Measurements from ENCODE around the gene RBM39. TPM values are rescaled to one million over a fixed set of nuclear protein-coding genes. Genes with fewer than 3 reads are reported as not detected.
"Not testable (repeated sequence)": the region's sequence is repeated elsewhere in the genome, so short reads cannot be mapped to it uniquely, and the experiment has no call there.

RBM39 gene
- total and polyA plus RNA-seq, 10 of the 15 experiments (the other 5 are each of a cell fraction or from before 2014, with no cell fraction given) = 135 to 280 (median 217) TPM

GRCh38 chr20:35690265-35690664 is 51.8 kb downstream of the RBM39 start (continued):
- TF ChIP-seq NFYA (IDR thresholded peaks at IDR 0.05; ENCODE audit: borderline replicate concordance, low read depth, low read length) (no peak), USF1 (IDR thresholded peaks at IDR 0.05; ENCODE audit: borderline replicate concordance, extremely low read length, insufficient read depth, low read depth, low read length) (no peak)

- SMC1A ChIA-PET (ENCODE audit: uncharacterized antibody, unreplicated experiment); H3K36me3 ChIP-seq (ENCODE audit: control insufficient read depth in 2 of 2, insufficient read depth in 2 of 2, low read length in 1 of 2); DNase-seq (ENCODE audit: low read depth, low spot score); H3K79me2 ChIP-seq (ENCODE audit: control insufficient read depth, insufficient read depth, low read length); H3K9me3 ChIP-seq (replicated peaks; ENCODE audit: control insufficient read depth, insufficient read depth, low read length); H3K27ac ChIP-seq (ENCODE audit: control insufficient read depth, insufficient read depth); H3K4me2 ChIP-seq (ENCODE audit: control insufficient read depth, insufficient read depth); ATAC-seq; BruUV-seq (replicated peaks); FAIRE-seq; H3K27me3 ChIP-seq (replicated peaks in 1 of 2; ENCODE audit: control insufficient read depth in 2 of 2, insufficient read depth in 2 of 2, low read length in 1 of 2); H4K20me1 ChIP-seq (ENCODE audit: control insufficient read depth, insufficient read depth); H3K4me1 ChIP-seq (ENCODE audit: control insufficient read depth, insufficient read depth, low read length); H3K4me3 ChIP-seq; in situ Hi-C loops (cut with MboI); H2AFZ ChIP-seq (ENCODE audit: control insufficient read depth, low read depth, low read length); H3K9ac ChIP-seq (ENCODE audit: control insufficient read depth, insufficient read depth, low read length): not testable (repeated sequence)
- WGBS (ENCODE audit: insufficient coverage, insufficient replicate concordance, low lambda C conversion rate, missing lambda C conversion rate) = 95% methylated on average over 11 of the region's 11 CpGs
- intact Hi-C loops (cut with micrococcal nuclease; ENCODE audit: unreplicated experiment) = loop anchor here (2.0 kb wide), 1 partner anchor 198 kb away; no protein-coding TSS in a partner anchor
- ChIA-PET RAD21 (ENCODE audit: unreplicated experiment) (interaction anchor here (0.6 to 1.0 kb wide), 2 partner anchors 28 to 306 kb away, joined by 3 to 5 read pairs; no protein-coding TSS in a partner anchor), CTCF (interaction anchor here (0.8 kb wide), 1 partner anchor 196 kb away, joined by 3 read pairs; no protein-coding TSS in a partner anchor), POLR2A (interaction anchor here (1.1 kb wide), 1 partner anchor 44 kb away, joined by 5 read pairs; no protein-coding TSS in a partner anchor)
- TF ChIP-seq ZBTB33 (IDR thresholded peaks at IDR 0.05) (peak; percentile 98), CTCF (IDR thresholded peaks at IDR 0.05 in 2 of 3, conservative IDR thresholded peaks at IDR 0.05 in 1 of 3; ENCODE audit: control insufficient read depth in 2 of 3, extremely low read depth in 1 of 3, insufficient read depth in 1 of 3, low read depth in 3 of 3, low read length in 3 of 3) (0 out of 6 replicates have a peak, but pooled peaks of 1 of the 3 experiments have one; percentile 6), RAD21 (IDR thresholded peaks at IDR 0.05; ENCODE audit: insufficient read depth, low read depth, low read length) (peak; percentile 18; the same call in 1 of the 2 replicates)
Measured at GRCh38 chr20:35686872-35687271, 55.2 kb downstream of the RBM39 start.

GRCh38 chr20:35685368-35685767 is 56.7 kb downstream of the RBM39 start:
- POLR2A ChIA-PET = interaction anchor here (0.7 kb wide), 1 partner anchor 131 kb away, joined by 3 read pairs; no protein-coding TSS in a partner anchor
- not testable (repeated sequence) for DNase-seq (ENCODE audit: low read depth, low spot score); FAIRE-seq

More at GRCh38 chr20:35685368-35685767, 56.7 kb downstream of the RBM39 start:
- H2AFZ ChIP-seq (ENCODE audit: control insufficient read depth, low read depth, low read length); H3K4me2 ChIP-seq (ENCODE audit: control insufficient read depth, insufficient read depth); ATAC-seq; H3K27ac ChIP-seq (ENCODE audit: control insufficient read depth, insufficient read depth); RAD21 ChIA-PET (ENCODE audit: unreplicated experiment); CTCF ChIA-PET; intact Hi-C loops (cut with micrococcal nuclease; ENCODE audit: unreplicated experiment); BruUV-seq (replicated peaks); H3K4me1 ChIP-seq (ENCODE audit: control insufficient read depth, insufficient read depth, low read length); H3K36me3 ChIP-seq (ENCODE audit: control insufficient read depth in 2 of 2, insufficient read depth in 2 of 2, low read length in 1 of 2); H3K9ac ChIP-seq (ENCODE audit: control insufficient read depth, insufficient read depth, low read length); H3K9me3 ChIP-seq (replicated peaks; ENCODE audit: control insufficient read depth, insufficient read depth, low read length); H4K20me1 ChIP-seq (ENCODE audit: control insufficient read depth, insufficient read depth); H3K27me3 ChIP-seq (replicated peaks in 1 of 2; ENCODE audit: control insufficient read depth in 2 of 2, insufficient read depth in 2 of 2, low read length in 1 of 2); H3K4me3 ChIP-seq; in situ Hi-C loops (cut with MboI); H3K79me2 ChIP-seq (ENCODE audit: control insufficient read depth, insufficient read depth, low read length); SMC1A ChIA-PET (ENCODE audit: uncharacterized antibody, unreplicated experiment): not testable (repeated sequence)
- 94% methylated on average over 9 of the region's 9 CpGs for WGBS (ENCODE audit: insufficient coverage, insufficient replicate concordance, low lambda C conversion rate, missing lambda C conversion rate)

All from GM12878 (cell line).